Spleen (tissue), 11 donors: ENCODE measurements around the gene IL17RD. TPM values are rescaled to one million over a fixed set of nuclear protein-coding genes. Genes with fewer than 3 reads are reported as not detected.

Experiments
- DNase-seq: peaks from one replicate; pipeline ENCODE4 v3.0.0-alpha.2; 2020
- H3K27ac ChIP-seq, 8 donors: fragments of 200-600 bp; sonication (generic) in 7 of 8; 1 replicate in 4 of 8; 2 replicates in 4 of 8; pipeline versions ENCODE4 v1.5.0 to v1.8.0; 2016 to 2021; ENCODE audit warnings: inconsistent platforms in 4 of 8, mild to moderate bottlenecking in 4 of 8, moderate library complexity in 1 of 8
- H3K27me3 ChIP-seq, 7 donors: fragments of 200-600 bp; sonication (generic) in 6 of 7; replicated peaks in 1 of 7; 1 replicate in 4 of 7; 2 replicates in 3 of 7; pipeline versions ENCODE4 v1.5.0 to v1.8.0; 2016 to 2021; ENCODE audit warnings: inconsistent platforms in 3 of 7, mild to moderate bottlenecking in 1 of 7
- H3K36me3 ChIP-seq, 6 donors: fragments of 200-600 bp; sonication (generic) in 5 of 6; 1 replicate in 4 of 6; 2 replicates in 2 of 6; pipeline versions ENCODE4 v1.5.0 to v1.8.0; 2016 to 2021; ENCODE audit warnings: inconsistent platforms in 2 of 6
- H3K4me1 ChIP-seq, 6 donors: fragments of 200-600 bp; sonication (generic) in 5 of 6; 1 replicate in 3 of 6; 2 replicates in 3 of 6; pipeline versions ENCODE4 v1.5.0 to v1.8.0; 2016 to 2021; ENCODE audit warnings: inconsistent platforms in 3 of 6
- H3K4me3 ChIP-seq, 8 donors: fragments of 200-600 bp; sonication (generic) in 7 of 8; 1 replicate in 4 of 8; 2 replicates in 4 of 8; pipeline versions ENCODE4 v1.5.0 to v1.8.0; 2016 to 2021; ENCODE audit warnings: inconsistent platforms in 4 of 8, mild to moderate bottlenecking in 4 of 8, moderate library complexity in 2 of 8
- H3K9me3 ChIP-seq, 8 donors: fragments of 200-600 bp; sonication (generic) in 7 of 8; 1 replicate in 4 of 8; 2 replicates in 4 of 8; pipeline versions ENCODE4 v1.5.0 to v1.8.0; 2016 to 2021; ENCODE audit warnings: inconsistent platforms in 4 of 8
- POLR2A ChIP-seq, 3 donors: fragments of 450-650 bp; IDR thresholded peaks; one replicate each; pipeline ENCODE4 v1.5.1; 2017; ENCODE audit warnings: antibody characterized with exemption in 3 of 3, mild to moderate bottlenecking in 1 of 3
- POLR2AphosphoS5 ChIP-seq, 3 donors: sonication (generic); formaldehyde crosslinking; IDR thresholded peaks; one replicate each; pipeline ENCODE4 v1.5.1; 2017; ENCODE audit warnings: antibody characterized with exemption in 3 of 3
- WGBS, 5 donors: extraction: QIAGEN DNeasy Blood & Tissue Kit in 3 of 5; methylation state at CpG; one replicate each; pipeline versions ENCODE4 v1.1.5 to v1.1.7; 2013 to 2018; 5-methylcytosine and 5-hydroxymethylcytosine counted together
- intact Hi-C: fragments of 100-400 bp; cut with DNase I; formaldehyde crosslinking; loops from one replicate; pipeline ENCODE4 v1.15.0; 2023; ENCODE audit warnings: low total_unique reads
- polyA plus RNA-seq, 3 donors: library from polyadenylated mRNA; stranded (reverse); fragments of 200-250 nt; gene quantifications; one replicate each; pipeline ENCODE4 v1.2.1, GENCODE V29; 2013
- total RNA-seq, 7 donors: library from RNA; depleted of rRNA in 3 of 7; stranded (reverse); fragments of >200 nt in 3 of 7; fragmentation: NEBNext Ultra II Directional in 4 of 7; extraction: Animal tissue kit (Norgen Biotek cat#: 25700) in 4 of 7; gene quantifications; one replicate each; pipeline versions ENCODE4 v1.1.0 to v1.2.1, GENCODE V29; 2016 to 2021
- TF ChIP-seq, protein P1 (sequence below), 11 experiments: fragments of 200-600 bp in 7 of 11; fragments of 450-650 bp in 4 of 11; sonication (generic) in 4 of 11; IDR thresholded peaks in 8 of 11; conservative IDR thresholded peaks in 3 of 11; 1 replicate in 7 of 11; 2 replicates in 4 of 11; pipeline versions ENCODE4 v1.4.0 to v1.8.0; 2016 to 2021; ENCODE audit warnings: antibody characterized with exemption in 11 of 11, inconsistent platforms in 4 of 11, mild to moderate bottlenecking in 1 of 11
- donor health status: healthy with polysubstance abuse.
- donor health status: DM: no; HTN: no; CAD: no; lungs with moderate emphysema.
- donor health status: DM: no; HTN: no; CAD: no.
- donor health status: Bipolar disorder and iron deficiency.
- donor health status: healthy.
- donor health status: DM: no; HTN: no; CAD: no.
- donor health status: DM: yes; HTN: yes; CAD: no.

Gene IL17RD
- total and polyA plus RNA-seq, 10 donors = 0.20 to 15.9 (median 2.8) TPM

DNA sequence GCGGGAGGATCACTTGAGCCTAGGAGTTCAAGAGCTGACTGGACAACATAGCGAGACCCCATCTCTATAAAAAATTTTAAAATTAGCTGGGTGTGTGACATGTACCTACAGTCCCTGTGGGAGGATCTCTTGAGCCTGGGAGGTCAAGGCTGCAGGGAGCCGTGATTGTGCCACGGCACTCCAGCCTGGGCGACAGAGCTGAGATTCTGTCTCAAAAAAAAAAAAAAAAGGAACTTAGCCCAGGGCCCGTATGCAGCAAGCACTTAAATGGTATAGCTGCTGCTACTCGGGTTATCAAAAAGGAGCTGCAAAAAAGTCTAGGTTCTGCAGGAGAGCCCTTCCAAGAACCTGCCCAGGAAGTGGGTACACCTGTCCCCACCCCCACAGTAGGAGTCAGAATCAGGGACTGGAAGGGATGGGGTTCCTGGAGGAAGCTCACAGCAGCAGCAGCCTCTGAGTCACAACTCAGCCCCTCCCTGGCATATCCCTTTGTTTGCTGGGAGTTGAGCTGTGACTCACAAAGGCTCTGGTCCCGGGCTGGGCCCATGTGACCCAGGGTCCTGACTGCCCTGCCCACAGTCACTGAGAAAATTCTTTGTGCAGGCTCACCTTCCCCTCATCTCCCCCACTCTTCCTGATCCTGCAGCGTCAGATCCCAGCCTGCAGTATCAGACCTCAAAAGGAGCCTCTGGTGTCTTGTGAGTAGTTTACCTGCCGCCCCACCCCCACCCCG lies 104.9 kb downstream of the IL17RD start, which contains the start of gene SPATA12:
Gene SPATA12 (plus strand): TSS at position 576 of the 733 bp plus-strand sequence. CDS start 13,031 bp downstream, outside the sequence.
- H3K4me3 ChIP-seq = no peak within 1 kb of the TSS

DNA sequence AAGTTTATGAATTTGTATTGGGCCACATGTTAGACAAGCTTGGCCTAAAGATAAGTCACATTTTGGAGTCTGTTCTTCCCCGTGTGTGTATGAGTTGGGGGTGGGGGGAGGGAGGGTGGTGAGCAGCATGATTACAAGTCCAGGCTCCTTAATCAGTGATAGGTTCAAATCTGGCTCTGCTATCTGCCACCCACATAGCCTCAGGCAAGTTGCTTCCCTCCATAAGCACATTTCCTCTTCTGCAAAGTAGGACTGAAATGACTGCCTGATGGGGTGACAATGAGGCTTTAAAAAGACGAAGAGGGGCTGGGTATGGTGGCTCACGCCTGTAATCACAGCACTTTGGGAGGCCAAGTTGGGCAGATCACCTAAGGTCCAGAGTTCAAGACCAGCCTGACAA lies 105.7 kb downstream of the IL17RD start:
- Histone ChIP-seq H3K27me3 (peaks cover 0 to 31% (median 0%) of the 10 kb centered on the region in 7 donors), H3K4me3 (no peak overlapping the region), H3K9me3 (no peaks in the 10 kb centered on the region), H3K36me3 (no peaks in the 10 kb centered on the region), H3K27ac (peak overlapping the region in 1 of 8 donors; percentile 34), H3K4me1 (peaks cover 0 to 37% (median 8%) of the 10 kb centered on the region in 6 donors)
- TF ChIP-seq POLR2AphosphoS5 (IDR thresholded peaks at IDR 0.05) (no peak), POLR2A (IDR thresholded peaks at IDR 0.05) (no peak)
- TF ChIP-seq, protein P1, sequence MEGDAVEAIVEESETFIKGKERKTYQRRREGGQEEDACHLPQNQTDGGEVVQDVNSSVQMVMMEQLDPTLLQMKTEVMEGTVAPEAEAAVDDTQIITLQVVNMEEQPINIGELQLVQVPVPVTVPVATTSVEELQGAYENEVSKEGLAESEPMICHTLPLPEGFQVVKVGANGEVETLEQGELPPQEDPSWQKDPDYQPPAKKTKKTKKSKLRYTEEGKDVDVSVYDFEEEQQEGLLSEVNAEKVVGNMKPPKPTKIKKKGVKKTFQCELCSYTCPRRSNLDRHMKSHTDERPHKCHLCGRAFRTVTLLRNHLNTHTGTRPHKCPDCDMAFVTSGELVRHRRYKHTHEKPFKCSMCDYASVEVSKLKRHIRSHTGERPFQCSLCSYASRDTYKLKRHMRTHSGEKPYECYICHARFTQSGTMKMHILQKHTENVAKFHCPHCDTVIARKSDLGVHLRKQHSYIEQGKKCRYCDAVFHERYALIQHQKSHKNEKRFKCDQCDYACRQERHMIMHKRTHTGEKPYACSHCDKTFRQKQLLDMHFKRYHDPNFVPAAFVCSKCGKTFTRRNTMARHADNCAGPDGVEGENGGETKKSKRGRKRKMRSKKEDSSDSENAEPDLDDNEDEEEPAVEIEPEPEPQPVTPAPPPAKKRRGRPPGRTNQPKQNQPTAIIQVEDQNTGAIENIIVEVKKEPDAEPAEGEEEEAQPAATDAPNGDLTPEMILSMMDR (IDR thresholded peaks at IDR 0.05 in 8 of 11, conservative IDR thresholded peaks at IDR 0.05 in 3 of 11) = no peak
- 35 to 57% (median 46%) methylated on average over 3 of the region's 3 CpGs for WGBS, 5 donors
- DNase-seq = no peak
- intact Hi-C loops = no loop called here

More for the DNA sequence above, 104.9 kb downstream of the IL17RD start, which contains the start of gene SPATA12:
- TF ChIP-seq, protein P1 (IDR thresholded peaks at IDR 0.05 in 8 of 11, conservative IDR thresholded peaks at IDR 0.05 in 3 of 11) = no peak
- TF ChIP-seq POLR2AphosphoS5 (IDR thresholded peaks at IDR 0.05) (no peak), POLR2A (IDR thresholded peaks at IDR 0.05) (no peak)
- intact Hi-C loops = no loop called here
- 47 to 59% (median 52%) methylated on average over 10 to 11 of the region's 11 CpGs for WGBS, 5 donors
- Histone ChIP-seq H3K27me3 (peaks cover 0 to 35% (median 0%) of the 10 kb centered on the region in 7 donors), H3K9me3 (no peaks in the 10 kb centered on the region), H3K4me1 (peaks cover 0 to 40% (median 8%) of the 10 kb centered on the region in 6 donors), H3K36me3 (no peaks in the 10 kb centered on the region), H3K27ac (peak within 1 kb of the TSS in 2 of 8 donors; percentile 28 to 34)
- DNase-seq = no peak

DNA sequence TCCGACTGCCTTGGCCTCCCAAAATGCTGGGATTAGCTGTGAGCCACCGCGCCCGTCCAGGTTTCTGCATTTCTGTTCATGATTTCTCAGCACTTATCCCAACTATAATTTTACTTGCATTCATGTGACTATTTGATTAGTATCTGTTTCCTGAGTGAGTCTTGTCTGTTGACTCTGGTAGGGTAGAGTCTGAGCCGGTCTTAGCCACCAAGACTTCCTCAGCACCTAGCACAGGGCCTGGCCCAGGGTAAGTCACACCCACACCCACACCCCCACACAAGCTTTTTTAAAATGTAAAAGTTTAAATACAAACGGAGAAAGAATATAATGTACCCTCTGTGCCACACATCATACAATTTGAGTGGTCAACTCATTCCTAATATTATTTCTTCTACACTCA lies 107.8 kb downstream of the IL17RD start:
- 50 to 66% (median 62%) methylated on average over 6 of the region's 6 CpGs for WGBS, 5 donors
- H3K4me1 ChIP-seq = peaks cover 0 to 17% (median 5%) of the 10 kb centered on the region in 6 donors
- H3K36me3 ChIP-seq = no peaks in the 10 kb centered on the region
- H3K9me3 ChIP-seq = no peaks in the 10 kb centered on the region
- no peak overlapping the region for H3K4me3 ChIP-seq
- DNase-seq = no peak
- intact Hi-C loops = no loop called here
- no peak overlapping the region for H3K27ac ChIP-seq
- TF ChIP-seq, protein P1 (IDR thresholded peaks at IDR 0.05 in 8 of 11, conservative IDR thresholded peaks at IDR 0.05 in 3 of 11) = no peak
- TF ChIP-seq POLR2AphosphoS5 (IDR thresholded peaks at IDR 0.05) (no peak), POLR2A (IDR thresholded peaks at IDR 0.05) (no peak)
- peaks cover 0 to 20% (median 0%) of the 10 kb centered on the region in 7 donors for H3K27me3 ChIP-seq

DNA sequence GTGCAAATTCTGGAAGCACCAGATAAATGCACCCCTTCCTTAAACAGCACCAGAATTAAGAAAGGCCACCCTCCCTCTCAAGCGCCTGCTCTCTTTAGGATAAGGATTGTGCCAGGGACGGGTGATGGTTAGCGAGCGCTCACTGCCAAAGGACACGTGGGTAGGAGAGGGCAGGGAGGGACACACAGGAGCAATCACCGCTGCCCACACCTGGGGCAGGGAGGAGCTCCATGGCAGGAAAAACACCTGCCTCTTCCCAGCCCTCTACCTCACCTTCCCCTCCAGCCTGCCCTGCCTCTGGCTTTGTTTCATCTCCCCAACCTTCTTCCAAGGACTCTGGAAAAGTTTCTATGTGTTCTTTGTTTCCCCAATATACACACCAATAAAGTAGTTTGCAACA lies 112.0 kb downstream of the IL17RD start:
- no peaks in the 10 kb centered on the region for H3K9me3 ChIP-seq
- H3K36me3 ChIP-seq = no peaks in the 10 kb centered on the region
- 89 to 97% (median 92%) methylated on average over 6 of the region's 6 CpGs for WGBS, 5 donors
- DNase-seq = no peak
- peaks cover 0 to 15% (median 0%) of the 10 kb centered on the region in 7 donors for H3K27me3 ChIP-seq
- TF ChIP-seq, protein P1 (IDR thresholded peaks at IDR 0.05 in 8 of 11, conservative IDR thresholded peaks at IDR 0.05 in 3 of 11) = no peak
- H3K4me3 ChIP-seq = no peak overlapping the region
- peaks cover 0 to 6% (median 0%) of the 10 kb centered on the region in 6 donors for H3K4me1 ChIP-seq
- H3K27ac ChIP-seq = no peak overlapping the region
- intact Hi-C loops = no loop called here
